ENCODE results near the gene PRPSAP1.
"Not testable (repeated sequence)": the region's sequence is repeated elsewhere in the genome, so short reads cannot be mapped to it uniquely, and the experiment has no call there.

PRPSAP1 gene

DNA sequence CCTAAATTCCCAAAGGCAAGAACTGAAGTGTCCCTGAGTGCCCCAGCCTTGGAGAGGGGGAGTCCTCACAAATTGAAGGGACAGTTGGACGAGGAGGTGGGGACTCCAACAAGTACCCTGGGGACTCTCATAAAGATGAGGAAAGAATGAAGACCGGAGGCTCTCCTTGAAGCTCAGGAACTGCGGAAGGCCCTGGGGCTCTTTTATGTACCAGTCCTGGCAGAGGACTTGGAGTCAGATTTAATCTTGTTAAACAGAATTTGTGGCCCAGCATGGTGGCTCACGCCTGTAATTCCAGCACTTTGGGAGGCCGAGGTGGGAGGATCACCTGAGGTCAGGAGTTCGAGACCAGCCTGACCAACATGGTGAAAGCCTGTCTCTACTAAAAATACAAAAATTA lies 6.1 kb upstream of the PRPSAP1 start:
- not testable (repeated sequence) for DNase-seq

DNA sequence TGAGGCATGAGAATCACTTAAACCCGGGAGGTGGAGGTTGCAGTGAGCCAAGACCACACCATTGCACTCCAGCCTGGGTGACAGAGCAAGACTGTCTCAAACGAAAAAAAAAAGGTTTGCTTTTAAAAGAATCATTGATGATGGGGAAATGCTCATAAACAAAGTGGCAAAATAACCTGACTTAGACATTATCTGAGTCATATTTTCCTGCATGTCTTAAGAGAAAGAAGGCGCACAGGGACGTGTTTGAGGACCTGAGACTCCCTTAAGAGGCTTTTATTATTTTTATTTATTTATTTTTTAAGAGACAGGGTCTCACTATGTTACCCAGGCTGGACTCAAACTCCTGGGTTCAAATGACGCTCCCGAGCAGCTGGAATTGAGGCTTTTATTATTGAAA lies 5.7 kb upstream of the PRPSAP1 start:
- no peak for DNase-seq

DNA sequence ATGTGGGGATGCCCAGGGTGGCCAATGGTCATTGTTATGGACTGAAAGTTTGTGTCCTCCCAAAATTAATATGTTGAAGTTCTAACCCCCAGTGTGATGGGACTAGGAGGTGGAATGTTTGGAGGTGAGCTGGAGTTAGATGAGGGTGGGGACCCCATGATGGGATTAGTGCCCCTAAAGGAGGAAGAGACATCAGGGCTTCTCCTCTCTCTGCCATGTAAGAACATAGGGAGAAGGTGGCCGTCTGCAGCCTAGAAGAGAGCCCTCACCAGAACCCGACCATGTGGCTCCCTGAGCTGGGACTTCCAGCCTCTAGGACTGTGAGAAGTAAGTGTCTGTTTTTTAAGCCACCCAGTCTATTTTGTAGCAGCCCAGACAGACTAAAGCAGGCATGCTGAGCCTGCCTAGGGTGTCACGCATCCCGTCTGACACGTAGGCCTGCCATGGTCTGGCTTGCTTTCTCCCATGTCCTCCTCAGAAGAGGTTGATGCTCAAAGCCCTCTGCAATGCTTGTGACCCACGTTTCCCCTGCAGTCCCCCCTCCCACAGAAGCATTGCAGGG lies 4.0 kb upstream of the PRPSAP1 start:
- DNase-seq, result no peak

DNA sequence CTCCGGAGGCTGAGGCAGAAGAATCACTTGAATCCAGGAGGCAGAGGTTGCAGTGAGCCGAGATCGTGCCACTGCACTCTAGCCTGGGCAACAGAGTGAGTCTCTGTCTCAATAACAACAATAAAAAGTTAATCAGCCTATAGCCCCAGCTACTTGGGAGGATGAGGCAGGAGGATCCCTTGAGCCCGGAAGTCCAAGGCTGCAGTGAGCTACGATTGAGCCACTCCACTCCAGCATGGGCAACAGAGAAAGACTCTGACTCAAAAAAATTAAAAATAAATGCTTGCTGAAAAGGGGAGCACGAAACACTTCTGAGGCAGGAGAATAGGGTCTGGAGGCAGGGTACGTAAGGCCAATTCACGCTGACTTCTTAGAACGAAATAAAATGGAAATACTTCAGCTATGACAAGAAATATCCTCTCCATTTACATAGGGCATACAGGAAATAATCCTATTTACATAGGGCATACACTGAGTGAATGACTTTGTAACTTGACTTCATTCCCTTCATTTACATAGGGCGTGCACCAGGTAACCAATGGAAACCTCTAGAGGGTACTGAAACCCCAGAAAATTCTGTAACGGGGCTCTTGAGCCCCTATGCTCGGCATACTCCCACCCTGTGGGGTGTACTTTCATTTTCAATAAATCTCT lies 3.2 kb upstream of the PRPSAP1 start:
- DNase-seq, result no peak

DNA sequence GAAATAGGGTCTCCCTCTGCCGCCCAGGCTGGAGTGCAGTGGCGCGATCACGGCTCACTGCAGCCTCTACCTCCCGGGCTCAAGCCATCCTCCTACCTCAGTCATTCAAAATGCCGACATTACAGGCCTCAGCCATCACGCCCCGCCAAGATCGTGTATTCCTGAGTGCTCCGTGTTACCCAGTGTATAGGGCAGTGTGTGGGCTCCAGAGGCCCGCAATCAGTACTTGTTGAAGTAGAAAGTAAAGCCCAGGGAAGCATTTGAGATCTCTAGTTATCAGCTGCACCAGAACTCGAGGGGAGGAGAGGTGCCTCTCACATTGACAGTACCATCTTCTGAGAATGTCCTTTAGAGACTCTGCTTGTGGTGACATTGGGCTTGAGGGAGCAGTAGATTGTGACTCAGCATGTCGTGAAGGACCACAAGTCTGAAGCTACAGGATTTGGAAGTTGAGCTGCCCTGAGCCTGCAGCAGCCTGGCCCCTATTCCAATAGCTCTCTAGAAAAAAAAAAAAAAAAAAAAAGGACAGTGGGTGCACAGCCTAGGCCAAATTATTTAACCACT lies 1.1 kb upstream of the PRPSAP1 start:
- no peak for DNase-seq

DNA sequence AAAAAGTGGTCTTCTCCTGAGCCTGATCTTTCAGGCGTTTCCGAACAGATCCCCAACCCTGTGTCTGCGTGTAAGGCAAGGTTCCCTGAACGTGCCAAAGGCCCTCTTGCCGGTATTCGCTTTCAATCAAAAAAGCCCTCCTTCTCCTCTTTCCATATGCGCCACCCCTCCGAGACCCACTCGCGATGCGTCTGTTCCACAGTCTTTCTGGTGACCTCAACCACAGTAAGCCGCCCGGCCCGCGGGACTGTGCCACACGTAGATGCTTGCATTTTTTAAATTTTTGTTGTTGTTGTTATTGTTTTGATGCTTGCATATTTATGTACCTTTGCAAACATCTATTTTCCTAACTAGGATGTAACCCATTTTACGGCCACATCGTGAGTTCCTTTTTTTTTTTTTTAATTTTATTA lies 607 bp upstream of the PRPSAP1 start:
- no peak for DNase-seq

DNA sequence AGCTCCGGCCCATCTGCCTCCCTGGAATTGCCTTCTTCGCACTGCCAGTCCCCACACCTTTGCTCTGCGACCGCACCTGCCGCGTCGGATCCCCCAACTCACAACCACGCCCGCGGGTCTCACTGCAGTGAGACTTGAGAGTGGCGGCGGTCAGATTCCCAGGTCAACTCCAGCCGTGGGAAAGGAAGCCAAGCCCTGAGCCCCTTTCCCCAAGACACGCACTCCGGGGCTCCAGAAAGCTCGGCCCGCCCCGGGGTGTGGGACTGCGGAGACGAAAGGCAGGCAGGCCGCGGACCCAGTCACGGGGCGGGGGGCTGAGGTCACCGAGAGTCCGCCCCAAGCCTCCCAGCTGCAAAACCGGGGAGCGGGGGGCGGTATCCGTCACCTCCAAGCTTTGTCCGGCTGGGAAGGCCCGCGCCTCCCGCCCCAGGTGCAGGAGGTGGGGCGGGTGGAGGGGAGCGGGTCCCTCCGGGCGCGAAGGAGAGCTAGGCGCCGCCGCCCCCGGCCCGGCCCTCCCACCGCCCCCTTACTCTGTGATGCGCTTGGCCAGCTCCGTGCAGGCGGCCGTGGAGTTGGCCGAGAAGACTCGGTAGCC lies 615 bp downstream of the PRPSAP1 start:
- DNase-seq, result peak; percentile 2

DNA sequence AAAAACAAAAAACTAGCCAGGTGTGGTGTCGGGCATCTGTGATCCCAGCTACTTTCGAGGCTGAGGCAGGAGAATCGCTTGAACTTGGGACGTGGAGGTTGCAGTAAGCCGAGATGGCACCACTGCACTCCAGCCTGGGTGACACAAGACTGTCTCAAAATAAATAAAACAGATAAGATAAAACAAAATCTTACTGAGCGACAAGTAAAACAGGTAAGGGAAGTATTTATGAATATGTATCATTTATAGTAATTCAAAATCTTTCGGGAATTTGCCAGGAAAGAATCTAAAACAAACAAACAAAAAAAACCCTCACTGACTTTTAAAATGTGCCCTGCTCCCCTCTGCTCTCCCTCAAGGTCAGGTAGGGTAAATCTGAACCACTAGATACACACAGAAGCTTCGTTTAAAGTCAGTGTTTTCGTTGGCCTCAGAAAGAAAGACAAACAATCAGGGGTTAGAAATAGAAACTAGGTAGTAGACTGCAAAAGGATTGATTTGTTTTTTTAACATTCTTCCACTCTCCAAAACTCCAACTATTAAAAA lies 2.1 kb downstream of the PRPSAP1 start:
- no peak for DNase-seq

DNA sequence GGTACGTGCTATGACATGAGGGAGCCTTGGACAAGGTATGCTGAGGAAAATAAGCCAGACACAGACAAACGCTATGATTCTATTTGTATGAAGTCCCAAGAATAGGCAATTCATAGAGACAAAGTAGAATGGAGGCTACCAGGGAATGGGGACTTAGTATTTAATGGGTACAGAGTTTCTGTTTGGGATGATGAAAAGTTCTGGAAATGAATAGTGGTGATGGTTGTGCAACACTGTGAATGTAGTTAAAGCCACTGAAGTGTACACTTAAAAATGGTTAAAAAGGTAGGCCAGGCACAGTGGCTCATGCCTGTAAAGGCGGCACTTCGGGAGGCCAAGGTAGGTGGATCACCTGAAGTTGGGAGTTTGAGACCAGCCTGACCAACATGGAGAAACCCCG lies 3.3 kb downstream of the PRPSAP1 start:
- no peak for DNase-seq

DNA sequence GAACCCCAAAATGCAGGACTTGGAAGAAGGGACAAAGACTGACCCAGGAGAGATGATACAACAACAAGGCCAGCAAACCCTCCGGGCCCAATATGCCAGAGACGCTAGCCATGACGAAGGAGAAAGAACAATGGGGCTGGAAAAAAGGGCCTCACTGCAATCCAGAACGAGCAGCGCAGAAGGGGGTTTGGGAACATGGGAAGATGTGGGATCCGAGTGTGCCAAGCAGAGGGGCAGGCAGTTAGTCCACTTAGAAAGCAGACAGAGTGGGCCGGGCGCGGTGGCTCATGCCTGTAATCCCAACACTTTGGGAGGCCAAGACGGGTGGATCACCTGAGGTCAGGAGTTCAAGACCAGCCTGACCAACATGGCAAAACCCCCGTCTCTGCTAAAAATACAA lies 6.8 kb downstream of the PRPSAP1 start:
- DNase-seq, result not testable (repeated sequence)

DNA sequence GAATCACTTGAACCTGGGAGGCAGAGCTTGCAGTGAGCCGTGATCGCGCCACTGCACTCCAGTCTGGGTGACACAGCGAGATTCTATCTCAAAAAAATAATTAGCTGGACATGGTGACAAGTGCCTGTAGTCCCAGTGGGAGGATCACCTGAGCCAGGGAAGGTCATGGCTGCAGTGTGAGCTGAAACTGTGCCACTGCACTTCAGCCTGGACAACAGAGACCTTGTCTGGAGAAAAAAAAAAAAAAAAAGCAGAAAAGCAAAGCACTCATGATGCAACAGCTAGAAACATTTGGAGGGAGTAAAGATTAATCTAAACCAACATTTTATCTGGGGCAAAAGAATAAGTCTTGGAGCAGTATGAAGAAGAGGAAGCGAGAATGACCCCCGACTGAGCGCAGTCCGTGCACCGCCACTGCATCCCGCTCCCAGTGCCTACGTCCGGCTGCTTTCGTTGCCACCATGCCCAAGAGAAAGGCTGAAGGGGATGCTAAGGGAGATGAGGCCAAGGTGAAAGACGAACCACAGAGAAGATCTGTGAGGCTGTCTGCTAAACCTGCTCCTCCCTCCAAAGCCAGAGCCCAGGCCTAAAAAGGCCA lies 8.2 kb downstream of the PRPSAP1 start:
- no peak for DNase-seq

DNA sequence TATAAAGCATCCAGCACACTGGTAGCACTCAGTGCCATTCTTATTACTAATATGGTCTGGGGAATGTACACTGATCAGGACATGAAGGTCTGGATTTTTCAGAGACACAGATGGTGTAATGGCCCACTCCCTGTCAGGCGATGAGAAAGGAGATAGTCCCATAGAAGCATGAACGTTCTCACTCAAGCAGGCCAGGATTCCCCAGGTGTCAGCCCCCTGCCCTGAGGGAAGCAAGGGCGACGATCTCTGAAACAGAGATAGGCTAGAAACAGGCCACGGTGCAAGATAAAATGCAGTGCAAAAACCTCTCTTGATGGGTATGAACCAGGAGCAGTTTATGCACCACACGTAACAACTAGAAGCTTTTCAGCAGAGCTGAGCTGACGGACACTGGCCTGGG lies 10.6 kb downstream of the PRPSAP1 start:
- DNase-seq, result no peak

DNA sequence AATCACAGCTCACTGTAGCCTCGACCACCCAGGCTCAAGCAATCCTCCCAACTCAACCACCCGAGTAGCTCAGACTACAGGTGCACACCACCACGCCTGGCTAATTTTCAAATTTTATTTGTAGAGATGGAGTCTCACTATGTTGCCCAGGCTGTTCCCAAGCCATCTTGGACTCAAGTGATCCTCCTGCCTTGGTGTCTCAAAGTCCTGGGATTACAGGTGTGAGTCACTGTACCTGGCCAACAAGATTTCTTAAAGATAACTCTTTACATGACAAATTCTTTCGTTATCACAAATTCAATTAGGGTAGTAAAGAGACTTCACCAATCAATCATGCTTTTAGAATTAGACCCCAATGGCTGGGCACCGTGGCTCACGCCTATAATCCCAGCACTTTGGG lies 12.4 kb downstream of the PRPSAP1 start:
- no peak for DNase-seq

DNA sequence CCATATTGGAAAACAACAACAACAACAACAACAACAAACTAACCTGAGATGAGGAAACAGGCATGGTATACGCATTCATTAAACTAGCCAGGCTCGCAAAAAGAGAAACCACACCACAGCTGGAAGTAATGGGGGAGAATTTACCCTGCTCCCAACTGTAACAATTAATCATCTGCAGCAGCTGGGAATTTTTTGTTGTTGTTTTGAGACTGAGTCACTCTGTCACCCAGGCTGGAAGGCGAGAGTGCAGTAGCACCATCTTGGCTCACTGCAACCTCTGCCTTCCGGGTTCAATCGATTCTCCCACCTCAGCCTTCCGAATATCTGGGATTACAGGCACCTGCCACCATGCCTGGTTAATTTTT lies 16.3 kb downstream of the PRPSAP1 start:
- no peak for DNase-seq

DNA sequence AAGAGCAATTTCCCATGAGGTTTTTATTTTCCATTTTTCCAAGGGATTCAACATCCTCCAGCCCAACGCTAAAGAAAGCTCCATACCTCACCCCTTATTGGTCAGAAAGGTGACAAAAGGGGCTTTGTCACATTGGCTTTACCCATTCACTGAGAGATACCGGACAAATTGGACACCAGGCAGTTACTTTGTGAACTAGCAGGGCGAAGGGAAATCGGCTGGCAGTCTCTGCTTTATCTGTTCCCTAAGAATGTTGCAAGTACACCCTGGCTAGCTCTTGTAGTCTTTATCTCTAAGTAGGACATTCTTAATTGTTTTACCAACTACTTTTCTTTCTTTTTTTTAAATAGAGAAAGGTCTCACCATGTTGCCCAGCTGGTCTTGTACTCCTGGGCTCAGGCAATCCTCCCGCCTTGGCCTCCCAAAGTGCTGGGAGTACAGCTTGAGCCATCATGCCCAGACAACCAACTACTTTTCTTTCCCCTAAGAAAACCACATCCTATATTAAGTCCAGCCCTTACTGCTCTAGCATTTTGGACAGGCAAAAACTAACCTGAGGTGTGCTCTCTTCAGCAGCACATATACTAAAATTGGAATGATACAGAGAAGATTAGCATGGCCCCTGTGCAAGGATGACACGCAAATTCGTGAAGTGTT lies 16.8 kb downstream of the PRPSAP1 start:
- no peak for DNase-seq

DNA sequence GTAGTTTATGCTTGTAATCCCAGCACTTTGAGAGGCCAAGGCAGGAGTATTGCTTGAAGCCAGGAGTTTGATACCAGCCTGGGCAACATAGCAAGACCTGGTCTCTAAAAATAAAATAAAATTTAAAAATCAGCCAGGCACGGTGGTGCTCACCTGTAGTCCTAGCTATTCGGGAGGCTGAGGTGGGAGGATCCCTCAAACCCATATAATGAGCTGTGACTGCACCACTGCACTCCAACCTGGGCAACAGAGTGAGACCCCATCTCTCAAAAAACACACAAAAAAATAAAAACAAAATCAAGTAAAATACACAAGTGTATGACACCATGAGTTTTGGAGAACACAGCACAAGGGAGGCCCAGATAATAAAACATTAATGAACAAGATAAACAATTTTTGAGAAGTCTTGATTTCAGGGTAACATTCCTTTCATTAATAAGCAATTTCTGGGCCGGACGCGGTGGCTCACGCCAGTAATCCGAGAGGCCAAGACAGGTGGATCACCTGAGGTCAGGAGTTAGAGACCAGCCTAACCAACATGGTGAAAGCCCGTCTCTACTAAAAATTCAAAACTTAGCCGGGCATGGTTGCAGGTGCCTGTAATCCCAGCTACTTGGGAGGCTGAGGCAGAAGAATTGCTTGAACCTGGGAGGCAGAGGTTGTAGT lies 17.9 kb downstream of the PRPSAP1 start:
- DNase-seq, result no peak

DNA sequence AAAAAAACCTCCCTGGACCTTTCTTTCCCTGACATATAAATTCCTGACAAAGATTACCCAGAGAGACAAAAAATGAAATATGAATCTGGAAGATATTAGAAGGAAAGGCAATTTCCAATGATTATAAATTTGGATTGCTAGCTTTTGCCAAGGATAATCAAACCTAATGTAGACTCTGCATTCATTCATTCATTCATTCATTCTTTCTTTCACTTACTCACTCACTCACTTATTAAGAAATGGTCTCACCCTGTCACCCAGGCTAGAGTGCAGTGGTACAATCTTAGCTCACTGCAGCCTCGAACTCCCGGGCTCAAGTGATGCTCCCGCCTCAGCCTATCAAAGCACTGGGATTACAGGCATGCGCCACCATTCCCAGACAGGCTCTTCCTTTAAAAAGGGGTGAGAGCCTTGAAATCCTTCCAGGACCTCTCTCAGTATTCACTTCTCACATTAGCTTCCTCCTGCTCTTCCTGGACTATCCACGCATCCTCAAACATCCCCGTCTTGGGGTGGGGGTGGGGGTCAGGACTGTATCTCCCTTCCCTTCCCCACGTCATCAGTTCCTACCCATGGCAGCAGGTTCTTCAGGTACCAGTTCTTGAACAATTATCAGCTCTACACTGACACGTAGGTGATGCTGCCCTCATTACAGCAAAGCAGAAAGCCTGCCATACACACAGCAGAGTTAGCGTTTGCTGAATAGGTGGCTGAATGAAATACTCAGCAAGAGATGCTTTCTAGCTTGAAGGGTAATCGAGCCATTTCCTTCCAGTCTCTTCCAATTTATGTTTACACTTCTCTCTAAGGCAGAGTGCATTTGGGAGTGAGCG lies 19.8 kb downstream of the PRPSAP1 start:
- DNase-seq, result no peak

DNA sequence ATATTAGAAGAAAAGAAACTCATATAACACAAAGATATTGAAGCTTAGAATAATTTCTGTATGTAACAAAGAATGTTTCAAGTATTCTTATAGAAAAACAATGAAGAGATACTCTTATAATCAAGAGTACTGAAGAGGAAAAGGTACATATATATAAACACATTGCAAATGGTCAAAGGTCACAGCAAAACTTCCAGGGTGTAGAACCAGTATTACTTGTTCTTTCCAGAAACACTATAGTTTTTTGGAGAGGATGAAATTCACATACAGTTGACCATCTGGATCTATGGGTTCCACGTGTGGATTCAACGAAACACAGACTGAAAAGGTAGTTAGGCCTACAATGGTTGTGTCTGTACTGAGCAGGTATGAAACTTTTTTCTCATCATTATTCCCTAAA lies 22.6 kb downstream of the PRPSAP1 start:
- no peak for DNase-seq

DNA sequence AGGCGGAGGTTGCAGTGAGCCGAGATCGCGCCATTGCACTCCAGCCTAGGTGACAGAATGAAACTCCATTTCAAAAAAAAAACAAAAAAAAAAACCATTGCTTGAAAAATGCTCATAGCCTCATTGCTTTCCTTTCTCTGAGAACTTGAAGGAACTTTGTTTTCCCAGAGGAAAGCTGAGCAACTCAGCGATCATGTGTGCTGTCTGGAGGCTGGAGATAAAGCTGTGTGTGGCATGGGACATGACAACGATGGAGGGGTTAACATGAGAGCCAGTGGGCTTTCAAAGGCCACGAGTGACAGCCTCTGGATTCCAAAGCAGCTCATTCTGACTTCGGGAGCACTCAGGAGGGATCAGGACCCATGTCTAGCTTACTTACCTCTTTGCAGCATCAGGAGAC lies 24.1 kb downstream of the PRPSAP1 start:
- DNase-seq, result no peak

DNA sequence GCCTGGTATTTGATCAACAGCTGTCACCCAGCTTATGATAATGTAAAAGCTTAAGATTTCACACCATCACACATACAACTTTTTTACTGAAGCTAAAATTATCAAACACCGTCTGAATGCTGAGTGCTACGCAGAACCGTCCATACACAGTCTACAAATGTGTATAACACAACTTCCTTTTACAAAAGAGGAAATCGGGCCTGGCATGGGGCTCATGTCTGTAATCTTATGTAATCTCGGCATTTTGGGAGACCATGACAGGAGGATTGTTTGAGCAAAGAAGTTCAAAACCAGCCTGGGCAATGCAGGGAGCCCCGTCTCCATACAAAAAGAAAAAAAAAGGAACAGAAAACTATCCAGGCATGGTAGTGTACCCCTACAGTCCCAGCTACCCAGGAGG lies 26.0 kb downstream of the PRPSAP1 start:
- no peak for DNase-seq

DNA sequence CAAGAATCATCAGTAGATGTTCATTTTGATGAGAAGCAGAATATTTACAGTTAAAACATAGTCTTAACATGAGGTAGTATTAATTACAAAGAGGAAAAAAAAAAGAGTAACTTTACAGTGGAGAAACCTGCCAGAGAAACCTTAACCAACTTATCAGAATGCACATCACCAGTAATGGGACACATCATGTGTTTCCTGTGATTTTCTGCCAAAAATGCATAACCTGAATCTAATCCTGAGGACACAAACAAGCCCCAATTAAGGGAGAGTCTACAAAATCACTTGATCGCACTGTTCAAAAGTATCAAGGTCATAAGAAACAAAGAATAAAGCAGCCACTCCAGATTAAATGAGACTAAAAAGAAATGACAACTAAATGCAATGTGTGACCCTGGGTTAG lies 27.4 kb downstream of the PRPSAP1 start:
- DNase-seq, result no peak

DNA sequence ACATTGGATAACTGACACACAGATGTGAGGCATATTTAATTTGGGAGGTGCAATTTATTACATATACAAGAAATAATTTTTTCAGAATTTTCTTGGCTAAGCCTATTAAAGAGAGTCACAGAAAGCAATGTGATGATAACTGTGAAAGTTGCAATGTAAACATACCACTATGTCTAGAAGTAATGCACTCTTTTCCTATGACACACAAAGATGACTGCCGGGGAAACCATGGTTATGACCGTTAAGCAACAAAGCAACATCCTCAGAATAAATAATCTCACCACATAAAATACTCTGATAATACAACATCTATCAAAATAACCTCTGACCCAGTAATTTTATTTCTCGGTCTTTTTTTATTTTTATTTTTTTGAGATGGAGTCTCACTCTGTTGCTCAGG lies 35.1 kb downstream of the PRPSAP1 start:
- no peak for DNase-seq
